Ovary (tissue), 1 donor: ENCODE data around the gene MAST1.

ENCODE experiments used
- EP300 ChIP-seq: sonication (generic); formaldehyde crosslinking; IDR thresholded peaks from one replicate; pipeline ENCODE4 v1.6.1; 2017; ENCODE audit warnings: antibody characterized with exemption
- POLR2A ChIP-seq: fragments of 450-650 bp; IDR thresholded peaks from one replicate; pipeline ENCODE4 v1.6.1; 2017; ENCODE audit warnings: antibody characterized with exemption, mild to moderate bottlenecking, moderate library complexity

DNA sequence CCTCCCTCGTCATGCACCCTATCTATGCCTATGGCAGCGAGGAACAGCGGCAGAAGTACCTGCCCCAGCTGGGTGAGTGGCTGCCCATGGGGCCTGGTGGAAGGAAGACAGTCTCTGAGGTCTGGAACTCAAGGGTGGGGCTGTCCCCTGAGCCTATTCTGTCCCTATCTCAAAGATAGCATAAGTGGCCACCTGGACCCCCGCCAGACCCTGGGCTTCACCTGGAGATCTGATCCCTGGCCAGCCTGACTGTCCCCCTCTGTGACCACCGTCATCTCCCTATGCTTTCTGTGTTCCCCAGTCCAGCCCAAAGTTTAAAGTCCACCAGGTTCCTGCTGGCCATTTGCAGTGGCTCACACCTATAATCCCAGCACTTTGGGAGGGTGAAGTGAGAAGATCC lies 55.3 kb downstream of the MAST1 start:
- TF ChIP-seq POLR2A: no peak
- no peak for TF ChIP-seq EP300
